GM12878 (cell line): Measurements from ENCODE around the gene ZFAND2A.

ENCODE experiments used
- EP300 ChIP-seq, 2 experiments: fragments of 150-350 bp in 1 of 2; IDR thresholded peaks; 2 replicates each; pipeline ENCODE4 v1.6.1; 2011 to 2012; ENCODE audit warnings: low read depth in 2 of 2, low read length in 2 of 2, borderline replicate concordance in 1 of 2, improper control_type of control experiment in 1 of 2, inconsistent platforms in 1 of 2; ENCODE audit not compliant: control insufficient read depth in 1 of 2
- POLR2AphosphoS5 ChIP-seq: IDR thresholded peaks from 2 replicates; pipeline ENCODE4 v1.6.1; 2011; ENCODE audit warnings: mild to moderate bottlenecking, low read length, inconsistent platforms
- SUZ12 ChIP-seq: fragments of 200-600 bp; sonication (generic); IDR thresholded peaks from one replicate; pipeline ENCODE4 v1.6.1; 2018; ENCODE audit warnings: antibody characterized with exemption, mild to moderate bottlenecking; ENCODE audit not compliant: unreplicated experiment
- TF ChIP-seq, protein P1 (sequence below), 3 experiments: IDR thresholded peaks in 2 of 3; conservative IDR thresholded peaks in 1 of 3; 2 replicates each; pipeline ENCODE4 v1.5.1; 2011; ENCODE audit warnings: low read depth in 3 of 3, low read length in 3 of 3, mild to moderate bottlenecking in 3 of 3, control low read depth in 2 of 3, moderate library complexity in 2 of 3, inconsistent platforms in 1 of 3, mixed read lengths in 1 of 3; ENCODE audit not compliant: control insufficient read depth in 2 of 3, insufficient read depth in 1 of 3; ENCODE audit errors: extremely low read depth in 1 of 3
- TF ChIP-seq, protein P2 (sequence below): IDR thresholded peaks from 2 replicates; pipeline ENCODE4 v1.6.1; 2012; ENCODE audit warnings: mild to moderate bottlenecking, low read depth, low read length

DNA sequence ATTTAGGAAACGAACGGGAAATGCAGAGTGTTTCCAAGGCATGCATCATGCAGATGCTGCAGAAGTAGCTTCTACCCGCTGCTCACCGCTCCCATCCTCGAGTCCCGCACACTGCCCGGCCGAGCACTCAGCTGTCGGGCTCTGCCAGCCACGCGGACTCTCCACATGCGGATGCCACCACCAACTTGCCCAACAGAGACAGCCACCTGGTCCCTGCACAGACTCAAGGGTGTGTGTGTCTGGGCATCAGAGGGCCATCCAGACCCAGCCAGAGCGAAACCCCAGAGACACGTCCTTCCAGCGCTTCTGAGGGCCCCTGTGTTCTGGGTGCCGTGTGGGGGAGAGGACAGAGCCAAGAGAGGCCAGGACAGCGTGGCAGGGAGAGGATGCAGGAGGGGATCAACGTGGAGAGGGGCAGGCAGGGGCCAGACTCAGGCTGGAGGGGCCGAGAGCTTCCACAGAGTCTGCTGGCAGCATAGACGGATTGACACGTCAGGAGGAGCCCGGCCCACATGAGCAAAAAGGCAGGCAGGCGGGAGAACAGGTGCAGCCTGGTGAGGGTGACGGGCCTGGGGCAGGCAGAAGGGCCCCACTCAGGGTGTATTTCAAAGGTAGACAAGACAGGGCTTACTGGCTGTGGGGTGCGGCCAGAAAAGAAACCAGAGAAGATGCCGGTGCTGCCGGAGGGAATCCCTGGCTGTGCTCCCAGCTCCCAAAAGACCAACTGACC, 53.8 kb downstream of the ZFAND2A start:
- TF ChIP-seq, protein P1, sequence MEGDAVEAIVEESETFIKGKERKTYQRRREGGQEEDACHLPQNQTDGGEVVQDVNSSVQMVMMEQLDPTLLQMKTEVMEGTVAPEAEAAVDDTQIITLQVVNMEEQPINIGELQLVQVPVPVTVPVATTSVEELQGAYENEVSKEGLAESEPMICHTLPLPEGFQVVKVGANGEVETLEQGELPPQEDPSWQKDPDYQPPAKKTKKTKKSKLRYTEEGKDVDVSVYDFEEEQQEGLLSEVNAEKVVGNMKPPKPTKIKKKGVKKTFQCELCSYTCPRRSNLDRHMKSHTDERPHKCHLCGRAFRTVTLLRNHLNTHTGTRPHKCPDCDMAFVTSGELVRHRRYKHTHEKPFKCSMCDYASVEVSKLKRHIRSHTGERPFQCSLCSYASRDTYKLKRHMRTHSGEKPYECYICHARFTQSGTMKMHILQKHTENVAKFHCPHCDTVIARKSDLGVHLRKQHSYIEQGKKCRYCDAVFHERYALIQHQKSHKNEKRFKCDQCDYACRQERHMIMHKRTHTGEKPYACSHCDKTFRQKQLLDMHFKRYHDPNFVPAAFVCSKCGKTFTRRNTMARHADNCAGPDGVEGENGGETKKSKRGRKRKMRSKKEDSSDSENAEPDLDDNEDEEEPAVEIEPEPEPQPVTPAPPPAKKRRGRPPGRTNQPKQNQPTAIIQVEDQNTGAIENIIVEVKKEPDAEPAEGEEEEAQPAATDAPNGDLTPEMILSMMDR (IDR thresholded peaks at IDR 0.05 in 2 of 3, conservative IDR thresholded peaks at IDR 0.05 in 1 of 3; ENCODE audit: control insufficient read depth in 2 of 3, extremely low read depth in 1 of 3, insufficient read depth in 1 of 3, low read depth in 3 of 3, low read length in 3 of 3) = no peak
- no peak for TF ChIP-seq EP300 (IDR thresholded peaks at IDR 0.05; ENCODE audit: borderline replicate concordance in 1 of 2, control insufficient read depth in 1 of 2, low read depth in 2 of 2, low read length in 2 of 2)
- no peak for TF ChIP-seq SUZ12
- TF ChIP-seq POLR2AphosphoS5 = no peak
- TF ChIP-seq, protein P2, sequence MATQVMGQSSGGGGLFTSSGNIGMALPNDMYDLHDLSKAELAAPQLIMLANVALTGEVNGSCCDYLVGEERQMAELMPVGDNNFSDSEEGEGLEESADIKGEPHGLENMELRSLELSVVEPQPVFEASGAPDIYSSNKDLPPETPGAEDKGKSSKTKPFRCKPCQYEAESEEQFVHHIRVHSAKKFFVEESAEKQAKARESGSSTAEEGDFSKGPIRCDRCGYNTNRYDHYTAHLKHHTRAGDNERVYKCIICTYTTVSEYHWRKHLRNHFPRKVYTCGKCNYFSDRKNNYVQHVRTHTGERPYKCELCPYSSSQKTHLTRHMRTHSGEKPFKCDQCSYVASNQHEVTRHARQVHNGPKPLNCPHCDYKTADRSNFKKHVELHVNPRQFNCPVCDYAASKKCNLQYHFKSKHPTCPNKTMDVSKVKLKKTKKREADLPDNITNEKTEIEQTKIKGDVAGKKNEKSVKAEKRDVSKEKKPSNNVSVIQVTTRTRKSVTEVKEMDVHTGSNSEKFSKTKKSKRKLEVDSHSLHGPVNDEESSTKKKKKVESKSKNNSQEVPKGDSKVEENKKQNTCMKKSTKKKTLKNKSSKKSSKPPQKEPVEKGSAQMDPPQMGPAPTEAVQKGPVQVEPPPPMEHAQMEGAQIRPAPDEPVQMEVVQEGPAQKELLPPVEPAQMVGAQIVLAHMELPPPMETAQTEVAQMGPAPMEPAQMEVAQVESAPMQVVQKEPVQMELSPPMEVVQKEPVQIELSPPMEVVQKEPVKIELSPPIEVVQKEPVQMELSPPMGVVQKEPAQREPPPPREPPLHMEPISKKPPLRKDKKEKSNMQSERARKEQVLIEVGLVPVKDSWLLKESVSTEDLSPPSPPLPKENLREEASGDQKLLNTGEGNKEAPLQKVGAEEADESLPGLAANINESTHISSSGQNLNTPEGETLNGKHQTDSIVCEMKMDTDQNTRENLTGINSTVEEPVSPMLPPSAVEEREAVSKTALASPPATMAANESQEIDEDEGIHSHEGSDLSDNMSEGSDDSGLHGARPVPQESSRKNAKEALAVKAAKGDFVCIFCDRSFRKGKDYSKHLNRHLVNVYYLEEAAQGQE = no peak
